Measurements from ENCODE around the gene LITAF. TPM values are rescaled to one million over a fixed set of nuclear protein-coding genes. Genes with fewer than 3 reads are reported as not detected.

Gene LITAF
- total RNA-seq (2013) = 70.2 TPM
- polyA plus RNA-seq (100 to 1,000 TPM in 1 of 3 donors, 10 to 100 TPM in 2; 67.9 to 118 (median 69.0) TPM), polyA minus RNA-seq (31.5 and 37.7 TPM in 2 replicates), total RNA-seq (201 to 481 (median 314) reads per million in 11 experiments)

GRCh38 chr16:11586856-11587642 is at the start of gene LITAF:
TSS of gene LITAF (minus strand) at chr16:11586919. CDS start at chr16:11556730, 30,189 bp downstream.
- Histone ChIP-seq H3K27ac (ENCODE audit: low read depth in 1 of 2, low read length in 2 of 2) (peak within 1 kb of the TSS; percentile 83 to 93), H3K79me2 (ENCODE audit: insufficient read depth, low read length) (peaks cover 39% of the 10 kb centered on the region), H3K36me3 (replicated peaks in 1 of 2; ENCODE audit: control insufficient read depth in 1 of 2, insufficient read depth in 2 of 2, low read length in 2 of 2) (no peaks in the 10 kb centered on the region), H3K27me3 (ENCODE audit: control insufficient read depth in 2 of 2, insufficient read depth in 2 of 2, low read length in 2 of 2) (no peaks in the 10 kb centered on the region), H2AFZ (ENCODE audit: insufficient read depth, low read depth, low read length, poor library complexity, severe bottlenecking) (peak within 1 kb of the TSS; percentile 82), H3K9ac (ENCODE audit: insufficient read depth, low read length, poor library complexity, severe bottlenecking) (peak within 1 kb of the TSS; percentile 88), H3K4me3 (replicated peaks in 1 of 3; ENCODE audit: low read depth in 2 of 3, low read length in 3 of 3) (peak within 1 kb of the TSS; percentile 59 to 86 (median 66)), H3K4me2 (replicated peaks; ENCODE audit: extremely low read depth, low read length, poor library complexity, severe bottlenecking) (peak within 1 kb of the TSS; percentile 94), H3K9me3 (replicated peaks in 1 of 2; ENCODE audit: control insufficient read depth in 1 of 2, insufficient read depth in 1 of 2, low read length in 2 of 2) (no peaks in the 10 kb centered on the region), H3K4me1 (ENCODE audit: control insufficient read depth in 1 of 2, insufficient read depth in 2 of 2, low read length in 2 of 2) (peaks cover 47 to 48% of the 10 kb centered on the region in 2 donors), H4K20me1 (ENCODE audit: insufficient read depth, low read length) (peaks cover 41% of the 10 kb centered on the region)
- H3K4me1 Mint-ChIP-seq = peaks cover 45% of the 10 kb centered on the region
- peaks cover 0 to 3% (median 0%) of the 10 kb centered on the region in 7 donors for H3K9me3 Mint-ChIP-seq
- TF ChIP-seq, protein P1, sequence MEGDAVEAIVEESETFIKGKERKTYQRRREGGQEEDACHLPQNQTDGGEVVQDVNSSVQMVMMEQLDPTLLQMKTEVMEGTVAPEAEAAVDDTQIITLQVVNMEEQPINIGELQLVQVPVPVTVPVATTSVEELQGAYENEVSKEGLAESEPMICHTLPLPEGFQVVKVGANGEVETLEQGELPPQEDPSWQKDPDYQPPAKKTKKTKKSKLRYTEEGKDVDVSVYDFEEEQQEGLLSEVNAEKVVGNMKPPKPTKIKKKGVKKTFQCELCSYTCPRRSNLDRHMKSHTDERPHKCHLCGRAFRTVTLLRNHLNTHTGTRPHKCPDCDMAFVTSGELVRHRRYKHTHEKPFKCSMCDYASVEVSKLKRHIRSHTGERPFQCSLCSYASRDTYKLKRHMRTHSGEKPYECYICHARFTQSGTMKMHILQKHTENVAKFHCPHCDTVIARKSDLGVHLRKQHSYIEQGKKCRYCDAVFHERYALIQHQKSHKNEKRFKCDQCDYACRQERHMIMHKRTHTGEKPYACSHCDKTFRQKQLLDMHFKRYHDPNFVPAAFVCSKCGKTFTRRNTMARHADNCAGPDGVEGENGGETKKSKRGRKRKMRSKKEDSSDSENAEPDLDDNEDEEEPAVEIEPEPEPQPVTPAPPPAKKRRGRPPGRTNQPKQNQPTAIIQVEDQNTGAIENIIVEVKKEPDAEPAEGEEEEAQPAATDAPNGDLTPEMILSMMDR (IDR thresholded peaks at IDR 0.05) = no peak
- H3K27me3 Mint-ChIP-seq (ENCODE audit: low read depth in 3 of 3) = peaks cover 1 to 43% (median 22%) of the 10 kb centered on the region in 3 donors
- 5% methylated on average over 69 of the region's 74 CpGs for whole genome bisulfite sequencing (ENCODE audit: insufficient coverage)
- H3K36me3 Mint-ChIP-seq = peaks cover 0 to 24% of the 10 kb centered on the region in 2 donors
- peak within 1 kb of the TSS; percentile 96 to 99 for H3K4me3 Mint-ChIP-seq
- peak in 2 of 3 donors; percentile 47 to 54 for DNase-seq
- H3K27ac Mint-ChIP-seq = peak within 1 kb of the TSS; percentile 95 to 100 (median 98)
- intact Hi-C loops (cut with micrococcal nuclease) = loop anchor here in 1 of 2 donors (1.0 kb wide), 1 partner anchor 8 kb away; no protein-coding TSS in a partner anchor

GRCh38 chr16:11636172-11636721 is 49.5 kb upstream of the LITAF start:
- H3K4me2 ChIP-seq (replicated peaks; ENCODE audit: extremely low read depth, low read length, poor library complexity, severe bottlenecking) = no peak overlapping the region
- H3K36me3 Mint-ChIP-seq = peaks cover 0 to 2% of the 10 kb centered on the region in 2 donors

More at GRCh38 chr16:11636172-11636721, 49.5 kb upstream of the LITAF start:
- Histone ChIP-seq H3K27me3 (ENCODE audit: control insufficient read depth in 2 of 2, insufficient read depth in 2 of 2, low read length in 2 of 2) (no peaks in the 10 kb centered on the region), H3K4me1 (ENCODE audit: control insufficient read depth in 1 of 2, insufficient read depth in 2 of 2, low read length in 2 of 2) (peaks cover 49 to 51% of the 10 kb centered on the region in 2 donors), H3K4me3 (replicated peaks in 1 of 3; ENCODE audit: low read depth in 2 of 3, low read length in 3 of 3) (no peak overlapping the region), H2AFZ (ENCODE audit: insufficient read depth, low read depth, low read length, poor library complexity, severe bottlenecking) (no peak overlapping the region), H4K20me1 (ENCODE audit: insufficient read depth, low read length) (no peaks in the 10 kb centered on the region), H3K27ac (ENCODE audit: low read depth in 1 of 2, low read length in 2 of 2) (no peak overlapping the region), H3K9ac (ENCODE audit: insufficient read depth, low read length, poor library complexity, severe bottlenecking) (no peak overlapping the region), H3K36me3 (replicated peaks in 1 of 2; ENCODE audit: control insufficient read depth in 1 of 2, insufficient read depth in 2 of 2, low read length in 2 of 2) (no peaks in the 10 kb centered on the region), H3K79me2 (ENCODE audit: insufficient read depth, low read length) (no peaks in the 10 kb centered on the region), H3K9me3 (replicated peaks in 1 of 2; ENCODE audit: control insufficient read depth in 1 of 2, insufficient read depth in 1 of 2, low read length in 2 of 2) (no peaks in the 10 kb centered on the region)
- peaks cover 0 to 5% (median 0%) of the 10 kb centered on the region in 7 donors for H3K9me3 Mint-ChIP-seq
- H3K27ac Mint-ChIP-seq = no peak overlapping the region
- peaks cover 4 to 22% (median 10%) of the 10 kb centered on the region in 3 donors for H3K27me3 Mint-ChIP-seq (ENCODE audit: low read depth in 3 of 3)
- intact Hi-C loops (cut with micrococcal nuclease) = loop anchor here in 1 of 2 donors (1.0 kb wide), 1 partner anchor 9 kb away; no protein-coding TSS in a partner anchor
- no peak for DNase-seq
- peaks cover 60% of the 10 kb centered on the region for H3K4me1 Mint-ChIP-seq
- 45% methylated on average over 13 of the region's 14 CpGs for WGBS (ENCODE audit: insufficient coverage)
- H3K4me3 Mint-ChIP-seq = no peak overlapping the region
- TF ChIP-seq, protein P1 (IDR thresholded peaks at IDR 0.05) = no peak

Measured in CD14-positive monocyte (primary cell).